ENCODE data around the gene PCDHA1.

Gene PCDHA1

GRCh38 chr5:141001446-141001843, 215.5 kb downstream of the PCDHA1 start:
- in situ Hi-C loops (cut with MboI; ENCODE audit: low sequenced_read_pairs, unreplicated experiment), result no loop called here
- DNase-seq (ENCODE audit: low spot score), result no peak
- no peak for TF ChIP-seq CTCF (IDR thresholded peaks at IDR 0.05; ENCODE audit: borderline replicate concordance, control extremely low read depth, extremely low read depth, insufficient read depth, missing control alignments)

- no peak for DNase-seq (ENCODE audit: low spot score)
- in situ Hi-C loops (cut with MboI; ENCODE audit: low sequenced_read_pairs, unreplicated experiment), result no loop called here
- no peak for TF ChIP-seq CTCF (IDR thresholded peaks at IDR 0.05; ENCODE audit: borderline replicate concordance, control extremely low read depth, extremely low read depth, insufficient read depth, missing control alignments)
These were observed 216.1 kb downstream of the PCDHA1 start for GRCh38 chr5:141001844-141002604.

GRCh38 chr5:141002605-141002965, 216.6 kb downstream of the PCDHA1 start:
- DNase-seq (ENCODE audit: low spot score), result no peak
- in situ Hi-C loops (cut with MboI; ENCODE audit: low sequenced_read_pairs, unreplicated experiment), result no loop called here
- TF ChIP-seq CTCF (IDR thresholded peaks at IDR 0.05; ENCODE audit: borderline replicate concordance, control extremely low read depth, extremely low read depth, insufficient read depth, missing control alignments), result no peak

GRCh38 chr5:141003031-141003430, 217.1 kb downstream of the PCDHA1 start:
- TF ChIP-seq CTCF (IDR thresholded peaks at IDR 0.05; ENCODE audit: borderline replicate concordance, control extremely low read depth, extremely low read depth, insufficient read depth, missing control alignments), result no peak
- in situ Hi-C loops (cut with MboI; ENCODE audit: low sequenced_read_pairs, unreplicated experiment), result no loop called here
- no peak for DNase-seq (ENCODE audit: low spot score)

GRCh38 chr5:141003791-141004611, 218.1 kb downstream of the PCDHA1 start:
- no peak for TF ChIP-seq CTCF (IDR thresholded peaks at IDR 0.05; ENCODE audit: borderline replicate concordance, control extremely low read depth, extremely low read depth, insufficient read depth, missing control alignments)
- in situ Hi-C loops (cut with MboI; ENCODE audit: low sequenced_read_pairs, unreplicated experiment), result no loop called here
- DNase-seq (ENCODE audit: low spot score), result no peak

- TF ChIP-seq CTCF (IDR thresholded peaks at IDR 0.05; ENCODE audit: borderline replicate concordance, control extremely low read depth, extremely low read depth, insufficient read depth, missing control alignments), result no peak
- DNase-seq (ENCODE audit: low spot score), result no peak
- in situ Hi-C loops (cut with MboI; ENCODE audit: low sequenced_read_pairs, unreplicated experiment), result no loop called here
These were observed 221.9 kb downstream of the PCDHA1 start for GRCh38 chr5:141007791-141008190.
